CD14-positive monocyte (primary cell): ENCODE results near the gene AP5B1. TPM values are rescaled to one million over a fixed set of nuclear protein-coding genes. Genes with fewer than 3 reads are reported as not detected.

Source experiments
- DNase-seq, 3 donors: peaks; one replicate each; pipeline ENCODE4 v3.0.0-alpha.2; 2011 to 2022
- H2AFZ ChIP-seq: 2 replicates; pipeline ENCODE4 v1.6.0; 2012; ENCODE audit warnings: mild to moderate bottlenecking, low read depth, low read length, inconsistent platforms; ENCODE audit not compliant: insufficient read depth, poor library complexity, severe bottlenecking
- H3K27ac ChIP-seq, 2 donors: 1 replicate in 1 of 2; 2 replicates in 1 of 2; pipeline ENCODE4 v1.5.1; 2012 to 2013; ENCODE audit warnings: low read length in 2 of 2, control low read depth in 1 of 2, inconsistent platforms in 1 of 2, low read depth in 1 of 2, mild to moderate bottlenecking in 1 of 2
- H3K27me3 ChIP-seq, 2 donors: one replicate each; pipeline versions ENCODE4 v1.6.0 to v1.6.1; 2011 to 2013; ENCODE audit warnings: low read length in 2 of 2; ENCODE audit not compliant: control insufficient read depth in 2 of 2, insufficient read depth in 2 of 2
- H3K36me3 ChIP-seq, 2 donors: replicated peaks in 1 of 2; 1 replicate in 1 of 2; 2 replicates in 1 of 2; pipeline versions ENCODE4 v1.5.1 to v1.6.1; 2012 to 2013; ENCODE audit warnings: low read length in 2 of 2, control low read depth in 1 of 2, inconsistent platforms in 1 of 2, mild to moderate bottlenecking in 1 of 2; ENCODE audit not compliant: insufficient read depth in 2 of 2, control insufficient read depth in 1 of 2
- H3K4me1 ChIP-seq, 2 donors: 1 replicate in 1 of 2; 2 replicates in 1 of 2; pipeline versions ENCODE4 v1.5.1 to v1.6.1; 2012 to 2013; ENCODE audit warnings: low read length in 2 of 2, control low read depth in 1 of 2, inconsistent platforms in 1 of 2, mild to moderate bottlenecking in 1 of 2, moderate library complexity in 1 of 2; ENCODE audit not compliant: insufficient read depth in 2 of 2, control insufficient read depth in 1 of 2
- H3K4me2 ChIP-seq: replicated peaks from 2 replicates; pipeline ENCODE3; 2012; ENCODE audit warnings: low read length, moderate library complexity, mild to moderate bottlenecking; ENCODE audit not compliant: poor library complexity, severe bottlenecking; ENCODE audit errors: extremely low read depth
- H3K4me3 ChIP-seq, 3 experiments: fragments of 200-600 bp in 1 of 3; sonication (generic) in 1 of 3; replicated peaks in 1 of 3; 1 replicate in 2 of 3; 2 replicates in 1 of 3; pipeline ENCODE4 v1.5.1; 2011 to 2013; ENCODE audit warnings: low read length in 3 of 3, mild to moderate bottlenecking in 3 of 3, control low read depth in 2 of 3, low read depth in 2 of 3, inconsistent platforms in 1 of 3, moderate library complexity in 1 of 3
- H3K79me2 ChIP-seq: 2 replicates; pipeline ENCODE4 v1.6.0; 2012; ENCODE audit warnings: mild to moderate bottlenecking, control low read depth, inconsistent platforms, low read length, moderate library complexity; ENCODE audit not compliant: insufficient read depth
- H3K9ac ChIP-seq: 2 replicates; pipeline ENCODE4 v1.6.0; 2017; ENCODE audit warnings: low read length, mild to moderate bottlenecking; ENCODE audit not compliant: insufficient read depth, poor library complexity, severe bottlenecking
- H3K9me3 ChIP-seq, 2 donors: replicated peaks in 1 of 2; 1 replicate in 1 of 2; 2 replicates in 1 of 2; pipeline versions ENCODE4 v1.5.1 to v1.6.1; 2012 to 2013; ENCODE audit warnings: low read length in 2 of 2, control low read depth in 1 of 2; ENCODE audit not compliant: control insufficient read depth in 1 of 2, insufficient read depth in 1 of 2
- H4K20me1 ChIP-seq: 2 replicates; pipeline ENCODE4 v1.6.0; 2012; ENCODE audit warnings: mild to moderate bottlenecking, low read length, control low read depth, moderate library complexity; ENCODE audit not compliant: insufficient read depth
- H3K27ac Mint-ChIP-seq, 7 donors: one replicate each; pipeline ENCODE4 v1.8.0; 2020; ENCODE audit warnings: mild to moderate bottlenecking in 7 of 7, mixed read lengths in 7 of 7, moderate library complexity in 6 of 7, inconsistent platforms in 2 of 7
- H3K27me3 Mint-ChIP-seq, 3 donors: one replicate each; pipeline ENCODE4 v1.8.0; 2021 to 2022; ENCODE audit warnings: low read depth in 3 of 3, mild to moderate bottlenecking in 3 of 3, mixed read lengths in 3 of 3, moderate library complexity in 3 of 3, inconsistent platforms in 1 of 3
- H3K36me3 Mint-ChIP-seq, 2 donors: one replicate each; pipeline ENCODE4 v1.8.0; 2020; ENCODE audit warnings: mixed read lengths in 2 of 2, inconsistent platforms in 1 of 2, mild to moderate bottlenecking in 1 of 2
- H3K4me1 Mint-ChIP-seq: one replicate; pipeline ENCODE4 v1.8.0; 2020; ENCODE audit warnings: mild to moderate bottlenecking, mixed read lengths
- H3K4me3 Mint-ChIP-seq, 2 donors: one replicate each; pipeline ENCODE4 v1.8.0; 2020; ENCODE audit warnings: mild to moderate bottlenecking in 2 of 2, mixed read lengths in 2 of 2, moderate library complexity in 1 of 2
- H3K9me3 Mint-ChIP-seq, 7 donors: one replicate each; pipeline ENCODE4 v1.8.0; 2020 to 2022; ENCODE audit warnings: mixed read lengths in 7 of 7, mild to moderate bottlenecking in 6 of 7, moderate library complexity in 6 of 7, inconsistent platforms in 2 of 7
- CTCF ChIP-seq: fragments of 200-600 bp; IDR thresholded peaks from one replicate; pipeline ENCODE4 v1.8.0; 2022; ENCODE audit warnings: antibody characterized with exemption, mild to moderate bottlenecking
- WGBS: methylation state at CpG from one replicate; pipeline ENCODE4 v1.1.5; 2013; ENCODE audit warnings: missing lambda C conversion rate; ENCODE audit not compliant: insufficient coverage; 5-methylcytosine and 5-hydroxymethylcytosine counted together
- intact Hi-C, 2 donors: fragments of 100-400 bp; cut with micrococcal nuclease; formaldehyde crosslinking; loops; one replicate each; pipeline versions ENCODE4 v1.15.0 to v1.15.1; 2023
- polyA plus RNA-seq, 3 donors: library from polyadenylated mRNA; depleted of rRNA in 1 of 3; unstranded in 2 of 3; stranded (reverse) in 1 of 3; fragments of 300-500 nt in 2 of 3; fragments of >200 nt in 1 of 3; fragmentation: Illumina TruSeq in 2 of 3; gene quantifications; 1 replicate in 2 of 3; 2 replicates in 1 of 3; pipeline ENCODE4 v1.2.3, GENCODE V29; 2012 to 2021

AP5B1 gene
- polyA plus RNA-seq, 3 donors, result 33.7 to 46.4 (median 35.1) TPM

GRCh38 chr11:65781152-65781961, 581 bp upstream of the AP5B1 start:
- peaks cover 33% of the 10 kb centered on the region for H3K4me1 Mint-ChIP-seq
- peaks cover 33% of the 10 kb centered on the region in 2 donors for H3K36me3 Mint-ChIP-seq
- H3K9me3 Mint-ChIP-seq, result peaks cover 0 to 7% (median 2%) of the 10 kb centered on the region in 7 donors
- Histone ChIP-seq H3K27ac (no peak overlapping the region), H3K4me1 (peaks cover 43 to 49% of the 10 kb centered on the region in 2 donors), H3K79me2 (peaks cover 42% of the 10 kb centered on the region), H3K9me3 (peaks cover 0 to 10% of the 10 kb centered on the region in 2 donors), H4K20me1 (peaks cover 33% of the 10 kb centered on the region), H3K36me3 (peaks cover 22 to 30% of the 10 kb centered on the region in 2 donors), H2AFZ (peak overlapping the region; percentile 84), H3K9ac (peak overlapping the region; percentile 99), H3K4me3 (peak overlapping the region; percentile 27 to 99 (median 99)), H3K27me3 (peaks cover 14 to 46% of the 10 kb centered on the region in 2 donors), H3K4me2 (peak overlapping the region; percentile 99)
- intact Hi-C loops, result loop anchor here (5.0 kb wide), 3 partner anchors 36 to 69 kb away; partner anchors contain the start of gene KAT5 (in 1 of the 2)
- H3K4me3 Mint-ChIP-seq, result peak overlapping the region in 1 of 2 donors; percentile 53
- peak in 2 of 3 donors; percentile 34 to 39 for DNase-seq
- peaks cover 29 to 45% (median 36%) of the 10 kb centered on the region in 3 donors for H3K27me3 Mint-ChIP-seq
- TF ChIP-seq CTCF, result peak; percentile 36
- 11% methylated on average over 76 of the region's 83 CpGs for WGBS
- peak overlapping the region in 1 of 7 donors; percentile 50 for H3K27ac Mint-ChIP-seq

GRCh38 chr11:65779919-65780769, 632 bp downstream of the AP5B1 start:
- Histone ChIP-seq H3K36me3 (peaks cover 22 to 30% of the 10 kb centered on the region in 2 donors), H3K4me2 (peak overlapping the region; percentile 99), H3K27ac (peak overlapping the region; percentile 98 to 99), H3K79me2 (peaks cover 45% of the 10 kb centered on the region), H3K4me1 (peaks cover 51 to 55% of the 10 kb centered on the region in 2 donors), H2AFZ (peak overlapping the region; percentile 35), H3K4me3 (peak overlapping the region; percentile 76 to 99 (median 99)), H3K9me3 (no peaks in the 10 kb centered on the region), H3K27me3 (peaks cover 2 to 34% of the 10 kb centered on the region in 2 donors), H3K9ac (peak overlapping the region; percentile 99), H4K20me1 (peaks cover 33% of the 10 kb centered on the region)
- Mint-ChIP-seq H3K27ac (peak overlapping the region; percentile 89 to 99 (median 96)), H3K4me3 (peak overlapping the region; percentile 89 to 94), H3K36me3 (peaks cover 28 to 33% of the 10 kb centered on the region in 2 donors), H3K9me3 (peaks cover 0 to 2% (median 0%) of the 10 kb centered on the region in 7 donors), H3K27me3 (peaks cover 18 to 33% (median 24%) of the 10 kb centered on the region in 3 donors), H3K4me1 (peaks cover 40% of the 10 kb centered on the region)
- intact Hi-C loops, result loop anchor here (1.0 to 5.0 kb wide), 4 partner anchors 37 to 68 kb away; partner anchors contain the start of gene KAT5 (in 1 of the 2)
- WGBS, result 1% methylated on average over 76 of the region's 76 CpGs
- TF ChIP-seq CTCF, result peak; percentile 100
- peak; percentile 81 to 87 (median 86) for DNase-seq
